Measurements from ENCODE around the gene PPARGC1A.

PPARGC1A gene

GRCh38 chr4:23844961-23845360, 44.9 kb downstream of the PPARGC1A start:
- DNase-seq: no peak

- no peak for DNase-seq
Measured at GRCh38 chr4:23839279-23839678, 50.6 kb downstream of the PPARGC1A start.

- DNase-seq: no peak
Measured at GRCh38 chr4:23838607-23839006, 51.2 kb downstream of the PPARGC1A start.

GRCh38 chr4:23838131-23838530, 51.7 kb downstream of the PPARGC1A start:
- no peak for DNase-seq

- no peak for DNase-seq
Measured at GRCh38 chr4:23837371-23837770, 52.5 kb downstream of the PPARGC1A start.

- no peak for DNase-seq
Measured at GRCh38 chr4:23835774-23836478, 53.9 kb downstream of the PPARGC1A start.

DNA sequence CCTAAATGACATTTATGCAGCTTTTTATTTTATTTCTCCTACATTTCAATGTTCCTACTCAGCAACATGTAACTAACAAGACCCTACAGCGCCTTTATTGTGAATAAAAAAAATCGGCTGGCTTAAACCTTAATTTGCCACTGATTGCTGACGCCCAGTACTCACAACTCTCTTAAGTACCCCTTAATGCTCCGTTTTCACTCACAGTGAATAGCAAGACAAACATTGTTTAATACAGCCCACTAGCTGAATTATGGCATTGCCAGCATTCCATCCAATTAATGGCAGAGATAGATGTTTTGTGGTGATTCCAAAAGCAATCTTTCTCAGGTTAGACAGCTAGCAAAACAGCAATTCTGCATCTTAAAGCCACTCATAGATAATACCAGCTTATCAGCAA, 61.1 kb downstream of the PPARGC1A start:
- DNase-seq: no peak

- no peak for DNase-seq
Measured at GRCh38 chr4:23828020-23828715, 61.7 kb downstream of the PPARGC1A start.

DNA sequence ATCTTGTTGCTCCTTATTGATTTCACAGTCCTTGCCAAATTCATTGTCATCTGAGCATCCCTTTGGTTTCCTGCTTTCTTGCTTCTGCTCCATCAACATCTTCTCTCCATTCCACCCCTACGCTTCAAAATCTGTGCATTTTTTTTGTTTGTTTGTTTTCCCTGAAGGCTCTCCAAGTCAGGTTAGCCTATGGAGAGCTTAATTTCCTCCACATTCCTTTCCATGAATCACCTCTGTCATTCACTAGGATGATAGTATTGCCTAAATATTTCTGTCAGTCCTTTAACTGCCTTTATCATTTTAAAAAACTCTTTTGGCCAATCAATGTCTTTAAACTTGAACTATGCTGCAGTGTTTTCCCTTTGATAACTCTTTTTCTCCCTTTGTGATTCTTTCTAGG, 67.7 kb downstream of the PPARGC1A start:
- no peak for DNase-seq

GRCh38 chr4:23819041-23819511, 70.8 kb downstream of the PPARGC1A start:
- peak in 1 of 51 donors; percentile 12 for DNase-seq

- no peak for DNase-seq
Measured at GRCh38 chr4:23818097-23818885, 71.6 kb downstream of the PPARGC1A start.

DNA sequence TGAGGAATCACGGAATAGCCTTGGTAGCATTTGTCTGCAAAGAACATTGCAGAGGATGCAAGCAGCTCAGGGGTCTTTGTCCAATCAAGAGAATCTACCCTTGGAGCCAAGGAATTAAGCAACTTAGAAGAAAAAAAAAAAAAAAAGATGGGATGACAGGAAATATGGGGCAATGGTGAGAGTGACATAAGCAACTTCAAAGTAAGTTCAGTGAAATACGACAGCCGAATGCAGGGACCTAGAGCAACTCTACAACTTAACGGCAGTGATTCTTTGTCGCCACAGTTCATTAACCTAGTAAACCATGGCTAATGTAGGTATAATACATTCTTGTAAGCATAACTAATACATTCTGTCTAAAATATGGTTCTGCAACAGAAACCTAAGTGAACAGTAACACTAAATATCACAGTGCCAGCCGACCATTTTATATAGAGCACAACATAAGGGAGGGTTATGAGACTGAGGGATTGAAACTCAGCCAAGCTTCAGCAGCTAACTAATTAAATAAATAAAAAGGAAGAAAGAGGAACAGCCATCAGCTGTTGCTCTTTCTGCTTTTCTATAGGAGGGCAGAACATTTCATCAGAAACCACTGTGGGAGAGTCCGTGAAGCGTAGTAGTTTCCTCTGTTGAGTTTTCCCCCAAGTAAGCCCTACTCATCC, 74.7 kb downstream of the PPARGC1A start:
- no peak for DNase-seq

DNA sequence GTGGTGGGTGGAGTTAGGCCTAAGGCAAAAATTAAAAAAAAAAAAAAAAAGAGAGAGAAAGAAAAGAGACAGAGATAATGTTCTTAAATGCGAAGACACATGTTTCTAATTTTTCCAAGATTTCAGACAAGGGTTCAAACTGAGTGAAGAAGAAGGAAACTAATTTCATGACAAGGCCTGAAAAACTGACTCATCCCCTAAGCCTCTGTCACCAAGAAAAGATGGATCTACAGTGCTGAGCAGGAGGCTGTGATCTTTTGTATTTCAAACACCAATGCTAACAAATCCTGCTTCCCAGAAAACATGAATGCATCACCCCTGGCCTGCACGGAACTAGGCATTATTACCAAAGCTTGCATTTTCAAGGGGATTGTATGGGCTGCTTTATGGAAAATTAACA, 75.3 kb downstream of the PPARGC1A start:
- DNase-seq: no peak

GRCh38 chr4:23811161-23811560, 78.7 kb downstream of the PPARGC1A start:
- DNase-seq: no peak

DNA sequence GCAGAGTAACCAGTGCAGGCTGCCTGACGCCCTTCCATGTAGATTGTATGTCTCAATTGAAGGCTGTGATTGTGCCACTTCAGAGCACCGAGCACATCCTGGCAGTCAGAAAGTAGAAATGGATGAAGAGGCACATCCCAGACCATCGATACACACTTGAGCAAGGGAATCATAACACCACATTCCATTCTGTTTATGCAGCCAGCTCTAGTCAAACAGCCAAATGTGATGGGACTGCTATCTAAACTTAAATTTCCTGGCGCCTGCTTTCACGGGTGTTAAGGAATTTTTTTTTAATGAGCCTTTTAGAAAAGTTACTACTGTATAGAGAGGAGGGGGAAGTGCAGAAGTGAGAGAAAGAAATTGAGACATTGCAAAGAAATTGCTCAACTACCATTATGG, 84.4 kb downstream of the PPARGC1A start:
- DNase-seq: no peak

- no peak for DNase-seq
Measured at GRCh38 chr4:23789762-23790161, 100.1 kb downstream of the PPARGC1A start.

DNA sequence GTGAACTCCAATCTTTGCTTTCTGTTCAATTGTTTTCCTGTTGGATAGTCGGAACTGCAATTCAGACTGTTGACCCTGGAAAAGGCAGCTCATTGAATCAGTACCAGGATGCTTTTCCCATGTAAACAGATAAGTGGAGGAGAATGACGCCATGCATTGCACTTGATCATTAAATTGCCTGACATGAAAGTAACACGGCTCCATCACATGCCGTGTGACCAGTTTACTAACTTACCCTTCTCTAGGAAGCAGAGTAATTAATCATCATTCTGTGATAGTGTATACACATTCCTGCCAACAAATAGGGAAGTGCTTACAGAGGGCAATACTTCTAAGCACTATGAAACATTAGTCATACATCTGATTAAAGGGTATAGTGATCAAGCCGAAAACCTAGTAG, 101.4 kb downstream of the PPARGC1A start:
- no peak for DNase-seq

DNA sequence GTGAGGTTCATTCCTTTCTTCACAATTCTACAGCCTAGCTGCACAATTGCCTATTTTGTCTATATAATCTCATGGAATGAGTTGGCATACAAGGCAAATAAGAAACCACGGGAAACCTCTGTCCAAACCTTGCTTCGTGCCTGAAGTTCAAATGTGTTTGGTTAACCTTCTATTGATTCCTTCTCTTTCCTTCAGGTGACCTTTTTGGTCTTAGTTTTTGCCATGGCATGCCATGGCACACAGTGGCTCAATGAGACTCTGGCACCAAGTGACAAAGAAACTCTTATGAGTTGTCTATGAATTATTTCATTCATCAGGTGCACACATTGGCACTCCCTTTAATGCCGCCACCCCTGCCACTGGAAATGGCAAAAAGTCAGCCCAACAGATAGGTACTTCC, 101.8 kb downstream of the PPARGC1A start:
- no peak for DNase-seq

DNA sequence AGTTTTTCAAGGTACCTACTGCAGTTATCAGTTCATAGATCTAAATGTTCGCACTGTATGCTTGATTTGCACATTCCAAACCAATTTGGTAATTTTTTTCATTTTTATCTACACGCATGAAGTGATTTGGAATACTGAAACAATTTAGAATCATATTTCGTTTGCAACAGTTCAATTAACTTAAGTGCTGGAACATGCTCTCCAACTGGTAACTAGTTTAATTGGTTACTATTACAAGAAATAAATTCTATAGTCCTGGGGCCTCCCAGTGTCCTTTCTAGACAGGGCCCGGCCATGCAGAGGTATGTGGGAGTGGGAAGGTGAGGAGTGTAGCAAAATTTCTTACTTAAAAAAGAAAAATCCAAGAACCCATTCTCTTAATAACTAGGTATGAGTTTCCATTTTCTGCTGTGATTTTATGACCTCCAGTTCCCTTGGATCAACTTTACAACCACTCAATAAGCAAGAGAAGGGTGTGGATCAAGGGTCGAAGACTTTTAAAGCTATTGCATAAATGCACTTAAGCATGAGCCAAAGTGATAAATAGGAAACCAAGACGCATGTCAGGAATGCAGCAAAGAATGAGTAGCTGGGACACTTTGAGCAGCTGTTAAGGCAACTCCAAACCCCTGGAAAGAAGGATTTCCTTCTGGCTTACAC, 106.9 kb downstream of the PPARGC1A start:
- no peak for DNase-seq

DNA sequence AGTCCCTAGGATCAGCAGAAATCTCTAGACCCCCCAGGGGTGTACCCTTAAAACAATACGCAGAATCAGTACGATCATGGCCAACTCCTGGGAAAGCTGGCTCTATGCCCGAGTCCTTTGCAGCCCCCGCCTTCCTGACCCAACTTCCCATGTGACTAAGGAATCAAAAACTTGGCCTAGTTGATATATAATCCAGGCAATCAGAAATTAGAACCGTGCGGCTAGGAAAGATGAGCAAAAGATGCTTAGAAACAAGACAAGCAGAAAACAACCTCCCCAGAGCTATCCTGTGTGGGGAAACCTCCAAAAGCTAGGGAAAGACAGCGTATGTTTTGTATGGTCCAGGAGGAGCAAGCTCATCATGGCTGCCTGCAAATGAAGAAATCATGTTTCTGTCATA, 110.0 kb downstream of the PPARGC1A start:
- DNase-seq: no peak

- DNase-seq: no peak
Measured at GRCh38 chr4:23779422-23779821, 110.4 kb downstream of the PPARGC1A start.
